HepG2 (cell line): ENCODE results near the gene APOA1. TPM values are rescaled to one million over a fixed set of nuclear protein-coding genes. Genes with fewer than 3 reads are reported as not detected.

Source experiments
- CREM ChIP-seq, 2 experiments: sonication (generic) in 1 of 2; formaldehyde crosslinking in 1 of 2; IDR thresholded peaks; 2 replicates each; pipeline versions ENCODE4 v1.4.0 to v1.6.1; 2016 to 2020; ENCODE audit warnings: antibody characterized with exemption in 1 of 2, mild to moderate bottlenecking in 1 of 2, missing genetic modification reagents in 1 of 2
- DMAP1 ChIP-seq: IDR thresholded peaks from 2 replicates; pipeline ENCODE4 v1.6.1; 2016
- DNMT1 ChIP-seq: sonication (generic); formaldehyde crosslinking; IDR thresholded peaks from 2 replicates; pipeline ENCODE4 v1.5.1; 2020; ENCODE audit warnings: mild to moderate bottlenecking, missing genetic modification reagents
- FOXP1 ChIP-seq, 2 experiments: fragments of 450-650 bp in 1 of 2; IDR thresholded peaks; 2 replicates each; pipeline ENCODE4 v1.6.1; 2017 to 2018; ENCODE audit warnings: antibody characterized with exemption in 1 of 2
- HCFC1 ChIP-seq: fragments of 150-350 bp; IDR thresholded peaks from 2 replicates; pipeline ENCODE4 v1.6.1; 2014; ENCODE audit warnings: low read depth, low read length
- IKZF4 ChIP-seq: sonication (generic); formaldehyde crosslinking; IDR thresholded peaks from 2 replicates; pipeline ENCODE4 v1.5.1; 2020; ENCODE audit warnings: borderline replicate concordance, mild to moderate bottlenecking, low read depth, missing genetic modification reagents; ENCODE audit errors: not compliant biosample characterization
- MYC ChIP-seq: sonication (generic); formaldehyde crosslinking; IDR thresholded peaks from 2 replicates; pipeline ENCODE4 v1.9.0; 2021; ENCODE audit warnings: missing genetic modification reagents, borderline replicate concordance
- PAF1 ChIP-seq: IDR thresholded peaks from 2 replicates; pipeline ENCODE4 v1.6.1; 2016; ENCODE audit warnings: missing genetic modification reagents, missing compliant biosample characterization
- POGK ChIP-seq: sonication (generic); formaldehyde crosslinking; conservative IDR thresholded peaks from 2 replicates; pipeline ENCODE4 v1.8.0; 2022; ENCODE audit warnings: mild to moderate bottlenecking, moderate library complexity, missing genetic modification reagents
- SETDB1 ChIP-seq: sonication (generic); formaldehyde crosslinking; IDR thresholded peaks from 2 replicates; pipeline ENCODE4 v1.5.1; 2020; ENCODE audit warnings: missing genetic modification reagents, mild to moderate bottlenecking, borderline replicate concordance
- SMAD3 ChIP-seq: sonication (generic); formaldehyde crosslinking; IDR thresholded peaks from 2 replicates; pipeline ENCODE4 v1.4.0; 2020; ENCODE audit warnings: missing genetic modification reagents
- ZMYM3 ChIP-seq: sonication (generic); formaldehyde crosslinking; IDR thresholded peaks from 2 replicates; pipeline ENCODE4 v1.5.1; 2020; ENCODE audit warnings: mild to moderate bottlenecking, missing genetic modification reagents
- ZNF318 ChIP-seq: sonication (generic); formaldehyde crosslinking; IDR thresholded peaks from 2 replicates; pipeline ENCODE4 v1.4.0; 2020; ENCODE audit warnings: mild to moderate bottlenecking, missing genetic modification reagents
- ZNF354B ChIP-seq: sonication (generic); formaldehyde crosslinking; IDR thresholded peaks from 2 replicates; pipeline ENCODE4 v1.8.0; 2022; ENCODE audit warnings: mild to moderate bottlenecking, missing genetic modification reagents
- ZNF430 ChIP-seq: sonication (generic); formaldehyde crosslinking; IDR thresholded peaks from 2 replicates; pipeline ENCODE4 v1.9.0; 2021; ENCODE audit warnings: mild to moderate bottlenecking, missing genetic modification reagents
- ZSCAN21 ChIP-seq: sonication (generic); formaldehyde crosslinking; IDR thresholded peaks from 2 replicates; pipeline ENCODE4 v1.8.0; 2022; ENCODE audit warnings: mild to moderate bottlenecking, missing genetic modification reagents, moderate library complexity, borderline replicate concordance
- polyA plus RNA-seq, 8 experiments: library from polyadenylated mRNA; depleted of rRNA in 3 of 8; stranded (reverse) in 7 of 8; unstranded in 1 of 8; fragments of >200 nt; fragmentation: Illumina TruSeq in 4 of 8; extraction: Trizol in 4 of 8; gene quantifications; 2 replicates each; pipeline versions ENCODE4 v1.2.1 to v1.2.3, GENCODE V29; 2011 to 2016; ENCODE audit warnings: low read depth in 4 of 8, missing spikeins in 1 of 8, mixed read lengths in 1 of 8; ENCODE audit not compliant: insufficient read depth in 1 of 8
- total RNA-seq, 5 experiments: library from RNA; depleted of rRNA; stranded (reverse); fragments of >200 nt; fragmentation: Illumina TruSeq; extraction: Trizol; gene quantifications; 2 replicates each; pipeline ENCODE4 v1.2.3, GENCODE V29; 2016; ENCODE audit warnings: low read depth in 1 of 5
- TF ChIP-seq, protein P1 (sequence below): sonication (generic); formaldehyde crosslinking; IDR thresholded peaks from 2 replicates; pipeline ENCODE4 v1.5.0; 2020; ENCODE audit warnings: missing genetic modification reagents
- TF ChIP-seq, protein P2 (sequence below): sonication (generic); formaldehyde crosslinking; IDR thresholded peaks from 2 replicates; pipeline ENCODE4 v1.4.0; 2020; ENCODE audit warnings: missing genetic modification reagents

APOA1 gene
- total and polyA plus RNA-seq, 2 of the 13 experiments (the other 11 are each of a cell fraction or from before 2014, with no cell fraction given), result 1,973 to 5,485 TPM

DNA sequence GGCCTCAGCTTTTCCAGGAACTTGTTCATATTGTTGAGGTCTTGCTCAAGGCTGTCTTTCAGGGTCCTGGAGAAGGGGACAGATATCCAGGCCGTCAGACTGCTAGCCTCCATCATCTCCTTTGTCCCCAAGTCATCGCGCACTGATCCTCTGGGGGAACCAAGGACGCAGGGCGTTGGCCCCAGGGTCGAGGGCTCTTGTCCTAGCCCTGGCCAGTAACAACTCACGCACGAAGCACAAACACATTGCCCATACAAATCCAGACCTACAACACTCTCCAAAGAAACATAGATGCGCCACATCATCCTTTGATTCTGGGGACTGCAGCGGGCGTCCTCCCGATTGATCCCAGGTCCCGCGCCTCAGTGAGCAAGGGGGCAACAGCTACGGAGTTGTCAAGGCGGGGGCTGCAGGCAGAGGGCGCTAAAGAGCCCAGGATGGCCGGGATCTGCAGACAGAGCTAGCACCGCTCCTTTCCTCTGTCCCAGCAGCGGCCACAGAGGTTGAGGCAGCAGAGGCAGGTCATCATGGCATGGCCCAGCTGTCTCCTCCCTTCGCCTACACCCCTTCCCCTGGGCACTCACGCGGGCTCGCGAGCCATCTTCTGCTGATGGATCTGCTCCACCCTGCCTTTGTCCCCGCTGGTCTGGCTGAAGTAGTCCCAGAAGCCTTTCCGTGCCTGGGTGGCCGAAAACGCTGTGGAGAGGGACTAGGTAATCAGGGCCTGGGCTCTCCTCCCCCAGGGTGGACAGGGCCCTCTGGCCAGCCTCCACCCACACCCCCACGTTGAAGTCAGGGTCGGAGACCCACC, 46.2 kb downstream of the APOA1 start (continued):
- TF ChIP-seq POGK (CRISPR knock-in tag) (no peak), ZNF354B (no peak), MYC (peak; percentile 77; the same call in 1 of the 2 replicates), ZNF318 (no peak), DMAP1 (peak; percentile 61), DNMT1 (CRISPR knock-in tag) (no peak), ZSCAN21 (CRISPR knock-in tag) (peak; percentile 49; the same call in 1 of the 2 replicates), SETDB1 (CRISPR knock-in tag) (no peak), FOXP1 (IDR thresholded peaks at IDR 0.05) (no peak), FOXP1 (CRISPR knock-in tag; IDR thresholded peaks at IDR 0.05) (no peak), ZNF430 (CRISPR knock-in tag) (no peak), PAF1 (CRISPR knock-in tag) (no peak), ZMYM3 (CRISPR knock-in tag) (peak; percentile 41; the same call in 1 of the 2 replicates), CREM (IDR thresholded peaks at IDR 0.05) (no peak), CREM (CRISPR knock-in tag; IDR thresholded peaks at IDR 0.05) (no peak), SMAD3 (CRISPR knock-in tag) (peak; percentile 70; the same call in 1 of the 2 replicates), IKZF4 (CRISPR knock-in tag) (no peak), HCFC1 (no peak)
- TF ChIP-seq, protein P1, sequence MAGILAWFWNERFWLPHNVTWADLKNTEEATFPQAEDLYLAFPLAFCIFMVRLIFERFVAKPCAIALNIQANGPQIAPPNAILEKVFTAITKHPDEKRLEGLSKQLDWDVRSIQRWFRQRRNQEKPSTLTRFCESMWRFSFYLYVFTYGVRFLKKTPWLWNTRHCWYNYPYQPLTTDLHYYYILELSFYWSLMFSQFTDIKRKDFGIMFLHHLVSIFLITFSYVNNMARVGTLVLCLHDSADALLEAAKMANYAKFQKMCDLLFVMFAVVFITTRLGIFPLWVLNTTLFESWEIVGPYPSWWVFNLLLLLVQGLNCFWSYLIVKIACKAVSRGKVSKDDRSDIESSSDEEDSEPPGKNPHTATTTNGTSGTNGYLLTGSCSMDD (CRISPR knock-in tag), result 0 out of 2 replicates have a peak, but pooled peaks have one; percentile 37
- TF ChIP-seq, protein P2, sequence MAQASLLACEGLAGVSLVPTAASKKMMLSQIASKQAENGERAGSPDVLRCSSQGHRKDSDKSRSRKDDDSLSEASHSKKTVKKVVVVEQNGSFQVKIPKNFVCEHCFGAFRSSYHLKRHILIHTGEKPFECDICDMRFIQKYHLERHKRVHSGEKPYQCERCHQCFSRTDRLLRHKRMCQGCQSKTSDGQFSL (CRISPR knock-in tag), result peak; percentile 64; the same call in 1 of the 2 replicates
